ENCODE data around the gene SUMF1.

SUMF1 gene

DNA sequence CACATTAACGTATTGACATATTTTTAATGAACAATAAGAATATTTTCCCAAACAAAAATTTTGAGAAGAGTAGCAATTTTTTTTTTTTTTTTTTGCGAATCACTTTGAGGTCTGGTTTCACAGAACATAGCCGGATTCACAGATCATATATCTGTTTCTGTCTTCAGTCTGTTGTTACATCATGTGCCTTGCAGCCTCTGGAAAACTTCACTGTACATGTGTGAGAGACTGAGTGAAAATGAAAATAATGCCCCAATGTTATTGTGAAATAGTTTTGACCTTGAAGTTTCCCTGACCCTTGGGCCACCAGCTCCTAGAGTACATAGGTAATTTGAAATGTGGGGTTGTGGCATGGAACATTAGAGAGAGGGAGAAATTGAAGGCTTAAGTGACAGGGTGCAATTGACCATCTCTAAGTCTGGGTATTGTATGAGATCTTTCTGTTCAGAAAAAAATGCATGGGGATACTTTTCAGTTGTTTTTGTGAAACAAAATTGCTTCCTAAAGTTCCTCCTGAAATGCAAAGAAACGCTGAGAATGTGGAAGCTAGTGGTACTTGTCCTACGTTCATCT, 40.0 kb upstream of the SUMF1 start:
- Histone ChIP-seq H3K36me3 (ENCODE audit: insufficient read depth, low read length) (no peaks in the 10 kb centered on the region), H3K27me3 (ENCODE audit: insufficient read depth, low read length) (no peaks in the 10 kb centered on the region), H3K27ac (ENCODE audit: low read depth, low read length) (no peak overlapping the region), H3K79me2 (ENCODE audit: control insufficient read depth, insufficient read depth, low read length, unreplicated experiment) (no peaks in the 10 kb centered on the region), H3K4me1 (ENCODE audit: control insufficient read depth, insufficient read depth, low read length, unreplicated experiment) (peaks cover 17% of the 10 kb centered on the region), H2AFZ (ENCODE audit: low read length, unreplicated experiment) (no peak overlapping the region), H3K4me3 (ENCODE audit: low read depth, low read length) (no peak overlapping the region)

DNA sequence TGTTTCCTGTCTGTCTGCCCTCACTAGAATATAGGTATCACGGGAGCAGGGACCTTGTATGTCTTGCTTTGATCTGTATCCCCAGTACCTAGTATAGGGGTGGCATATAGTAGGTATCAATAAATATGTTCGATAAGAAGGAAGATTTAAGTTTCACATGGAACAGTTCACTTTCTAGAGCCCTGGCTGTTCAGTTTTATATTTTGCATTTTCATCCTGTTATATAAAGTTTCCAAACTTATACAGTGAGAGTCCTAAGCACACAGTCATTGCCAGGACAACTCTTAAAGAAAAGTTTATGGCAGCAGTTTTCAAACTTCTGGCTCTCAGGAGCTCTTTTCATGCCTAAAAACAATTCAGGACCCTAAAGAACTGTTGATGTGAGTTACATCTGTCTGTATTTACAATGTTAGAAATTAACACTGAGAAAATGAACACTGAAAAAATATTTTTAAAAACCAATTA, 39.5 kb upstream of the SUMF1 start:
- Histone ChIP-seq H3K36me3 (ENCODE audit: insufficient read depth, low read length) (no peaks in the 10 kb centered on the region), H3K27me3 (ENCODE audit: insufficient read depth, low read length) (no peaks in the 10 kb centered on the region), H3K27ac (ENCODE audit: low read depth, low read length) (no peak overlapping the region), H2AFZ (ENCODE audit: low read length, unreplicated experiment) (no peak overlapping the region), H3K79me2 (ENCODE audit: control insufficient read depth, insufficient read depth, low read length, unreplicated experiment) (no peaks in the 10 kb centered on the region), H3K4me1 (ENCODE audit: control insufficient read depth, insufficient read depth, low read length, unreplicated experiment) (peaks cover 17% of the 10 kb centered on the region), H3K4me3 (ENCODE audit: low read depth, low read length) (no peak overlapping the region)

DNA sequence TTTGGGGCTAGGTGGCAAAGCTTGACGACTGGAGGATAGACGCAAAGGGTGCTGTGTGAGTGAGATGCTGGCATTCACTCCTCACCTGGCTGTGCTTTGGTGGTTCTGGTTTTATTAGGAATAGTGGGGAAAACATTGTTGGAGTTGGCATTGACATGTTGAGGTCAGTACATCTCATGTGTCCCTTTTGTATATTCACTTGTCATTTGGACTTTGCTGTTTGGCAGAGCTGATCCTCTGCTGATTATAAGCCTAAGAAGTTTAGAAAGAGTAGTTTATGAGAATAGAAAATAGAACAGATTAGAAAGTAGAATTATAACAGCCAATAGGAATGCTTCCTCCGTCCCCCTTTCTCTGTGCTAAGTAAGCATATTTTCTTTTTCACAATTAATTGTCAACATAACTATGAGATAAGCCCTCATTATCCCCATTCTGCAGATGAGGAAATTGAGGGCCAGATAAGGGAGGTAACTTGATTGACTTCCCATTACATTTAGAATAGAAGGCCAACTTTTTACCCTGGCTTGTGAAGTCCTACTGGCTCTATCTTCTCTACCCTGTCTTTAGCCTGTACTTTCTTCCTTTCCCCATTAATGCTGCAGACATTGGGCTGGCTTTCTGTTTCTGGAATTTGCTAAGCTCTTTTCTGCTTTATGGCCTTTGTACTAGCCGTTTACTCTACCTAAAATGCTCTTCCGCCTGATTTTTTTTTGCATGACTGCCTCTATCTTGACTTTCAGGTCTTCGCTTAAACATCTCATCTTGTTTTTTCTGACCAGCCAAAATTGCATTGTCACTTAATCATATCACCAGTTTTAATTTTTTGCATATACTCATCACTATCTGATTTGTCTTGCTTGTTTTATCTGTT, 38.9 kb upstream of the SUMF1 start:
- Histone ChIP-seq H3K36me3 (ENCODE audit: insufficient read depth, low read length) (no peaks in the 10 kb centered on the region), H3K79me2 (ENCODE audit: control insufficient read depth, insufficient read depth, low read length, unreplicated experiment) (no peaks in the 10 kb centered on the region), H3K4me3 (ENCODE audit: low read depth, low read length) (no peak overlapping the region), H3K27me3 (ENCODE audit: insufficient read depth, low read length) (no peaks in the 10 kb centered on the region), H3K27ac (ENCODE audit: low read depth, low read length) (no peak overlapping the region), H2AFZ (ENCODE audit: low read length, unreplicated experiment) (no peak overlapping the region), H3K4me1 (ENCODE audit: control insufficient read depth, insufficient read depth, low read length, unreplicated experiment) (peaks cover 17% of the 10 kb centered on the region)

DNA sequence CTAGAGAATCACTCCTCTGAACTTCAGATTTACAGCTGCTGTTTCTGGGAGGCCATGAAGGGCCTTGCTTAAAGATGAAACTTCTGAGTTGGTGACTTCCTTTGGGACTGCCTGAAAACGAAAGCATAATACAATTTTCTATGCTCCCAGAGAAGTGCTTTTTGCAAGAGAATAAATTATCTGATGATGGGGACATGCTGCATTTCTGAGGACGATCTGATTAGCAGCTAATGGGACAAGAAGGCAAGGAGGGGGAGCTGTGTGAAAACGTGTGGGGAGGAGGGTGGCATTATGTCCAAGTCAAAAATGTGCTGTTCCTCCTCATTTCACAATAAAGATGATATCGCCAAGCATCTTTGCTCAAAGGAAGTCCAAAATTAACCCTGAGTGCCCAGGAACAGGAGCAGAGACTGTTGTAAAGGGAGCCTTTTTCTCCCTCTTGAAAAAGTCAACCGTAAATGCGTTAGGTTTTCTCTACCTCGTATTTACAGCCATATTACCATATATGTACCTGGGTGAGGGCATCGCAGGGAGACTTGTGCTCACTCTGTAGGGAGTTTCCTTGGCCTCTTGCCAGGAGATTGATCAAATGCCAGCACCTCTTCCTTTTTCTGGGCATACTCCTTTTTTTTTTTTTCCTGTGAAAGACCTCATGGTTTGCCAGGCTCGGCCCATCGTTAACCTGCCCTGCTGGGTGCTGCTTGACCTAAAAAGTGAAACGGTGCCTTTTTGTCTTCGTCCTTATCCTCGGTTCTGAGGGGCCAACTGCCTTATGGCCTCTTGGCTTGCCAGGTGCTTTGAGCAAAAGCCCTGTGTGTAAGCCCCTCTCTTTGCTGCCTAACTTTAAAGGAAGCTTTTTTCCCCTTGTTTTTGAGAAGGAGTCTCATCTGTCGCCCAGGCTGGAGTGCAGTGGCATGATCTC, 37.5 kb upstream of the SUMF1 start:
- Histone ChIP-seq H2AFZ (ENCODE audit: low read length, unreplicated experiment) (peak overlapping the region; percentile 68), H3K36me3 (ENCODE audit: insufficient read depth, low read length) (no peaks in the 10 kb centered on the region), H3K27me3 (ENCODE audit: insufficient read depth, low read length) (no peaks in the 10 kb centered on the region), H3K4me1 (ENCODE audit: control insufficient read depth, insufficient read depth, low read length, unreplicated experiment) (peaks cover 17% of the 10 kb centered on the region), H3K79me2 (ENCODE audit: control insufficient read depth, insufficient read depth, low read length, unreplicated experiment) (no peaks in the 10 kb centered on the region), H3K4me3 (ENCODE audit: low read depth, low read length) (peak overlapping the region; percentile 62), H3K27ac (ENCODE audit: low read depth, low read length) (no peak overlapping the region)

DNA sequence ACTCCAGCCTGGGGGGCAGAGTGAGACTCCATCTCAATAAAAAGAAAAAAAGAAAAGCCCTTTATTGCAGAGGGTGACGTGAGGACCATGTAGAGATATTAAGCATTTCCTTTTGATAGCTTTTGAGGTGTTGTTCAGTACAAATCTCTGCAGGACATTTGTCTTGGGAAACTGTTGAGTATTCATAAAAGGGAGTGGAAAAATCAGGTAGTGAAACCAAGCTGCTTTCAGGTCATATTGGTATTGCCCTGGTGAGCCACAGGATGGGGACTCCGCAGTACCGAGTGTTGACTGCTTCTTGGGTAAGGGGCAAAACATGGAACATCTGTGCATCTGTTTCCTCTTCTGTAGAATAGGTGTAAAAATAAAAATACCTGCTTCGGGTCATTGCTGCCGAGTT, 36.0 kb upstream of the SUMF1 start:
- H3K27me3 ChIP-seq (ENCODE audit: insufficient read depth, low read length): no peaks in the 10 kb centered on the region
- no peak overlapping the region for H2AFZ ChIP-seq (ENCODE audit: low read length, unreplicated experiment)
- no peak overlapping the region for H3K4me3 ChIP-seq (ENCODE audit: low read depth, low read length)
- H3K79me2 ChIP-seq (ENCODE audit: control insufficient read depth, insufficient read depth, low read length, unreplicated experiment): no peaks in the 10 kb centered on the region
- H3K27ac ChIP-seq (ENCODE audit: low read depth, low read length): no peak overlapping the region
- peaks cover 17% of the 10 kb centered on the region for H3K4me1 ChIP-seq (ENCODE audit: control insufficient read depth, insufficient read depth, low read length, unreplicated experiment)
- H3K36me3 ChIP-seq (ENCODE audit: insufficient read depth, low read length): no peaks in the 10 kb centered on the region

DNA sequence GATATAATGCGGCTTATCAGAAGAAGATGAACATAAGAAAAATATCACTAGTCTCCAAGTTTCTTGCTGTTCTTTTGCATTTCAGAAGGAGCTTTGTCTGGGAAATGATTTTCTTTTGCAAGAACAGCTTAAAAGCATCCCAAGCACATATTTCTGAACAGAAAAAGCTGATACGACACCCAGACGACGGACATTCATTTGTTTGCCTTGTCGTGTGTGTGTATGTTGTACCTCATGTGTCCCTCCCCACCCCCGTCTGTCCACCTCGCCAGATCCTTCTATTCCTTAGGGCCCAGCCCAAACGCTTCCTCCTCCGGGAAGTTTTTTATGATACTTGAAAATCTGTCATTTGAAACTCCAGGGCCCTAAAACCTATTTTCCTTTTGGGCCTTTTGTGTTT, 34.9 kb upstream of the SUMF1 start:
- peaks cover 17% of the 10 kb centered on the region for H3K4me1 ChIP-seq (ENCODE audit: control insufficient read depth, insufficient read depth, low read length, unreplicated experiment)
- no peaks in the 10 kb centered on the region for H3K27me3 ChIP-seq (ENCODE audit: insufficient read depth, low read length)
- H2AFZ ChIP-seq (ENCODE audit: low read length, unreplicated experiment): no peak overlapping the region
- no peak overlapping the region for H3K4me3 ChIP-seq (ENCODE audit: low read depth, low read length)
- H3K79me2 ChIP-seq (ENCODE audit: control insufficient read depth, insufficient read depth, low read length, unreplicated experiment): no peaks in the 10 kb centered on the region
- no peaks in the 10 kb centered on the region for H3K36me3 ChIP-seq (ENCODE audit: insufficient read depth, low read length)
- no peak overlapping the region for H3K27ac ChIP-seq (ENCODE audit: low read depth, low read length)

DNA sequence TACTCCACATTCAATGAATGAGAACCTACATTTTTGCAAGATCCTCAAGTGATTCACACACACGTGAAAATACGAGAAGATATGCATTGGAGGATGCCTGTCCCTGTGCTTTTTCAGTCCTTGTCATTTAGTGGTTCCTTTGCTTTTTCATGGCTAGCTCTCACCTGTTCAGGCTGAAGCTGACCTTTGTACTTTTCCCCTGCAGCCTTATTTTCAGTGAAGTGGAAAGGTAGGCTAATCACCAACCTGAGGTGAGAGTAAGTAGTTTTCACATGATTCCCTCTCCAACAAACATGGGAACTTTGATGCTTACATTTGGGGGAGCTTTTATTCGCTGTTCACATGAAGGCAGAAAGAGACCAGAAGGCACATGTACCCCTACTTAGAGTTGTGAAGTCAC, 34.4 kb upstream of the SUMF1 start:
- H3K27ac ChIP-seq (ENCODE audit: low read depth, low read length): no peak overlapping the region
- no peak overlapping the region for H2AFZ ChIP-seq (ENCODE audit: low read length, unreplicated experiment)
- H3K4me3 ChIP-seq (ENCODE audit: low read depth, low read length): no peak overlapping the region
- H3K27me3 ChIP-seq (ENCODE audit: insufficient read depth, low read length): no peaks in the 10 kb centered on the region
- H3K36me3 ChIP-seq (ENCODE audit: insufficient read depth, low read length): no peaks in the 10 kb centered on the region
- H3K79me2 ChIP-seq (ENCODE audit: control insufficient read depth, insufficient read depth, low read length, unreplicated experiment): no peaks in the 10 kb centered on the region
- peaks cover 17% of the 10 kb centered on the region for H3K4me1 ChIP-seq (ENCODE audit: control insufficient read depth, insufficient read depth, low read length, unreplicated experiment)

DNA sequence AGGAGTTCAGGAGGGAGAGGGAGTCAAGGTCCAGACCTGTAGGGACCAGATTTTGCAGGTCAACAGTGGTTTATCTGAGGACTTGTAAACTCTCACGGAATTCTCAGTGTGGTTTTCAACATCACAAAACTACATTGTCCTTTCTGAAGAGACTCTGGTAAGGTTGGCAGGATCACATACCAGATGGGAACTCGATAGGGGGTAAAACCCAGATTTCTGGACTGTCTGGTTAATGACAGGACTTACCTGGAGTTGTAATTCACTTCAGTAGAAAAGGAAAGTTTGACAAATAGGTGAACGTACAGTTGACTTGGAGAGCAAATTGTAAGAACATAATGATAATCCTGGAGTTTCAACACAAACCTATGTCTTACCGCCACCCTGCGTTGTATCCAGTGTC, 31.4 kb upstream of the SUMF1 start:
- H2AFZ ChIP-seq (ENCODE audit: low read length, unreplicated experiment): no peak overlapping the region
- H3K36me3 ChIP-seq (ENCODE audit: insufficient read depth, low read length): no peaks in the 10 kb centered on the region
- no peak overlapping the region for H3K27ac ChIP-seq (ENCODE audit: low read depth, low read length)
- peaks cover 8% of the 10 kb centered on the region for H3K4me1 ChIP-seq (ENCODE audit: control insufficient read depth, insufficient read depth, low read length, unreplicated experiment)
- H3K79me2 ChIP-seq (ENCODE audit: control insufficient read depth, insufficient read depth, low read length, unreplicated experiment): no peaks in the 10 kb centered on the region
- no peak overlapping the region for H3K4me3 ChIP-seq (ENCODE audit: low read depth, low read length)
- no peaks in the 10 kb centered on the region for H3K27me3 ChIP-seq (ENCODE audit: insufficient read depth, low read length)

DNA sequence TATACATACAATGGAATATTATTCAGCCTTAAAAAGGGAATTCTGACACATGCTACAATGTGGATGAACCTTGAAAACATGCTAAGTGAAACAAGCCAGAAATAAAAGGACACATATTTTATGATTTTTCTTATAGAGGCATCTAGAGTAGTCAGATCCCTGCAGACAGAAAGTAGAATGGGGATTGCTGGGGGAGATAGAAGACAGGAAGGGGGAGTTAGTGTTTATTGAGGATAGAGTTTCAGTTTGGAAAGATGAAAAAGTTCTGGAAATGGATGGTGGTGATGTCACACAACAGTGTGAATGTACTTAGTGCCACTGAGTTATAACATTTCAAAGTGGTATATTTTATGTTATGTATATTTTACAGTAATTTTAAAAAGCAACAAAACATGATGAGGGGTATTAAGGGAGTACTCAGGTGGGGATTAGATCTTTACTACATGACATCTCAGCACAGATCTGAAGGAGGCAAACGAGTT, 30.8 kb upstream of the SUMF1 start:
- Histone ChIP-seq H3K79me2 (ENCODE audit: control insufficient read depth, insufficient read depth, low read length, unreplicated experiment) (no peaks in the 10 kb centered on the region), H3K27ac (ENCODE audit: low read depth, low read length) (no peak overlapping the region), H3K4me1 (ENCODE audit: control insufficient read depth, insufficient read depth, low read length, unreplicated experiment) (peaks cover 8% of the 10 kb centered on the region), H3K4me3 (ENCODE audit: low read depth, low read length) (no peak overlapping the region), H2AFZ (ENCODE audit: low read length, unreplicated experiment) (no peak overlapping the region), H3K36me3 (ENCODE audit: insufficient read depth, low read length) (no peaks in the 10 kb centered on the region), H3K27me3 (ENCODE audit: insufficient read depth, low read length) (no peaks in the 10 kb centered on the region)

DNA sequence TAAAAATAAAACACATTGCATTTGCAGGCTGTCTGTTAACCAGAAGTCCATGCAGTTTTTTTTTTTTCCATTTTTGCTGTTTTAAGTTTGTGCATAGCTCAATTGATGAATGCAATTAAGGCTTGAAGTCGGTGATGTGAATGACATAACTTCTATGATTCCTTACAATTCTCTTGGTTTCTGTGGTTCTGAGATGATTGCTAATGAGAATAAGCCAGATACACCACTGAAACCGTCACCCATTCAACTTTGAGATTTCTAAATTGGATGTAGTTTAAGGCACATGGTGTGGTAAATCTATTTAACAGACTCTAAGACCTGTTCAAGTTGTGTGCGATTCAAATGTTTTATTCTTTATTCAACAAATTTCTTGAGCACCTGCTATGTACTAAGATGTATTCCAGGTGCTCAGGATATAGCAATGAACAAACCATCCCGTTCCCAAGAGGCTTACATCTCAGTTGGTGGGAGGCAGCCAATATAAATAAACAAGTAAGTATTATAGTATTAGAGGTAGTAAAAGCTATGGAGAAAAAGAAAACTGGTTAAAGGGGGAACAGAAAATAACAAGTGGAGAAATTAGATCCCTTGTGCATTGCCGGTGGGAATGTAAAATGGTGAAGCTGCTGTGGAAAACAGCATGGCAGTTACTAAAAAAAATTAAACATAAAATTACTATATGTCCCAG, 30.1 kb upstream of the SUMF1 start:
- Histone ChIP-seq H3K27ac (ENCODE audit: low read depth, low read length) (no peak overlapping the region), H3K36me3 (ENCODE audit: insufficient read depth, low read length) (no peaks in the 10 kb centered on the region), H3K4me1 (ENCODE audit: control insufficient read depth, insufficient read depth, low read length, unreplicated experiment) (peaks cover 8% of the 10 kb centered on the region), H3K27me3 (ENCODE audit: insufficient read depth, low read length) (no peaks in the 10 kb centered on the region), H2AFZ (ENCODE audit: low read length, unreplicated experiment) (no peak overlapping the region), H3K79me2 (ENCODE audit: control insufficient read depth, insufficient read depth, low read length, unreplicated experiment) (no peaks in the 10 kb centered on the region), H3K4me3 (ENCODE audit: low read depth, low read length) (no peak overlapping the region)
